ENCODE results near the gene TMPRSS11E. TPM values are rescaled to one million over a fixed set of nuclear protein-coding genes. Genes with fewer than 3 reads are reported as not detected.
"Not testable (repeated sequence)": the region's sequence is repeated elsewhere in the genome, so short reads cannot be mapped to it uniquely, and the experiment has no call there.

Gene TMPRSS11E
- not detected for total RNA-seq
- polyA plus RNA-seq = not detected
- long read RNA-seq, donor 1 = 0 reads
- long read RNA-seq, donor 2 = 0 reads
- long read RNA-seq, donor 3 = 0 reads

GRCh38 chr4:68447201-68447600 lies at the start of gene TMPRSS11E:
Gene TMPRSS11E (plus strand): TSS chr4:68447463. CDS start chr4:68447513, 50 bp downstream.
- no peak within 1 kb of the TSS for H3K27ac ChIP-seq

DNA sequence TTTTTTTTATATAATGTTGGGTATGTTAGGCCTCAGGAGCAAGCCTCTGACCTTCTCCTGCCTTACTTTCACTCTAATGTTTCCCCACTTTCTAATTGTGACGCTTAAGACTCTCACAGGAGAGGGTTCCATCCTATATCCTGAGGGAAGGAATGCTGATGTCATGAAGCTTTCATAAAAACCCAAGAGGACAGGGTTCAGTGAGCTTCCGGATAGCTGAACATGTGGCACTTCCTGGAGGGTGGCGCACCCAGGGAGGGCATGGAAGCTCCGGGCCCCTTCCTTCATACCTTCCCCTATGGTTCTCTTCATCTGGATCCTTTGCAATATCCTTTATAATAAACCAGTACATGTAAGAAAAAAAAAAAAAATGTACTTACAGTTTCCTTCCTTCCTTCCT lies 48.0 kb upstream of the TMPRSS11E start:
- 79 to 89% (median 83%) methylated on average over 4 of the region's 4 CpGs for WGBS, 4 donors
- DNase-seq (no peak), ATAC-seq (no peak)
- TF ChIP-seq POLR2A (IDR thresholded peaks at IDR 0.05) = no peak
- TF ChIP-seq, protein P1, sequence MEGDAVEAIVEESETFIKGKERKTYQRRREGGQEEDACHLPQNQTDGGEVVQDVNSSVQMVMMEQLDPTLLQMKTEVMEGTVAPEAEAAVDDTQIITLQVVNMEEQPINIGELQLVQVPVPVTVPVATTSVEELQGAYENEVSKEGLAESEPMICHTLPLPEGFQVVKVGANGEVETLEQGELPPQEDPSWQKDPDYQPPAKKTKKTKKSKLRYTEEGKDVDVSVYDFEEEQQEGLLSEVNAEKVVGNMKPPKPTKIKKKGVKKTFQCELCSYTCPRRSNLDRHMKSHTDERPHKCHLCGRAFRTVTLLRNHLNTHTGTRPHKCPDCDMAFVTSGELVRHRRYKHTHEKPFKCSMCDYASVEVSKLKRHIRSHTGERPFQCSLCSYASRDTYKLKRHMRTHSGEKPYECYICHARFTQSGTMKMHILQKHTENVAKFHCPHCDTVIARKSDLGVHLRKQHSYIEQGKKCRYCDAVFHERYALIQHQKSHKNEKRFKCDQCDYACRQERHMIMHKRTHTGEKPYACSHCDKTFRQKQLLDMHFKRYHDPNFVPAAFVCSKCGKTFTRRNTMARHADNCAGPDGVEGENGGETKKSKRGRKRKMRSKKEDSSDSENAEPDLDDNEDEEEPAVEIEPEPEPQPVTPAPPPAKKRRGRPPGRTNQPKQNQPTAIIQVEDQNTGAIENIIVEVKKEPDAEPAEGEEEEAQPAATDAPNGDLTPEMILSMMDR (IDR thresholded peaks at IDR 0.05) = no peak
- no peaks in the 10 kb centered on the region for H3K9me3 ChIP-seq
- no peaks in the 10 kb centered on the region for H3K4me1 ChIP-seq
- intact Hi-C loops (cut with DNase I) = no loop called here
- H3K27me3 ChIP-seq = peaks cover 0 to 3% (median 0%) of the 10 kb centered on the region in 9 donors
- H3K36me3 ChIP-seq = no peaks in the 10 kb centered on the region
- no peak overlapping the region for H3K4me3 ChIP-seq
- no peak overlapping the region for H3K27ac ChIP-seq

More at GRCh38 chr4:68447201-68447600, at the start of gene TMPRSS11E:
- DNase-seq = no peak
- no peak within 1 kb of the TSS for H3K4me3 ChIP-seq
- 64 to 78% (median 71%) methylated on average over 3 of the region's 3 CpGs for WGBS, 4 donors
- no peaks in the 10 kb centered on the region for H3K36me3 ChIP-seq
- no peaks in the 10 kb centered on the region for H3K4me1 ChIP-seq
- intact Hi-C loops (cut with DNase I) = no loop called here
- no peaks in the 10 kb centered on the region for H3K27me3 ChIP-seq
- no peak for ATAC-seq
- TF ChIP-seq POLR2A (IDR thresholded peaks at IDR 0.05) = no peak
- TF ChIP-seq, protein P1 (IDR thresholded peaks at IDR 0.05) = no peak
- H3K9me3 ChIP-seq = no peaks in the 10 kb centered on the region

DNA sequence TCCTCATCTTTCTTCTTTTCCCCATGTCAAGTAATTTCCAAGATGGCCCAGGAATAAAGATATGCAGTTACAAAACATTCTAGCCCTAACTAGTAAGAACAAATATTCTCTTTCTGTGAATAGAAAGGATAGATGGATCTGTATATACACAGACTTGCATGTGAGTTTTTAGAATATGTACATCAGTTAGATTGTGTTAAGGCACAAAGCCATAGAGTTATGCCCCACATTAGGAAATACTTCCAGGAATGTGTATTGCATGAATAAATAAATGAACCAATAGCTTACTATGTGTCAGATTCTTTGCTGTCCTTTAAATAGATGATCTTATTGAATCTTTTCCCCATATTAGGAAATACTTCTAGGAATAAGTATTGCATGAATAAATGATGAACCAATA lies 46.0 kb upstream of the TMPRSS11E start:
- H3K27ac ChIP-seq = no peak overlapping the region
- intact Hi-C loops (cut with DNase I) = no loop called here

GRCh38 chr4:68404153-68404552 lies 43.1 kb upstream of the TMPRSS11E start:
- Histone ChIP-seq H3K27me3 (peaks cover 0 to 11% (median 0%) of the 10 kb centered on the region in 9 donors), H3K4me3 (no peak overlapping the region), H3K27ac (no peak overlapping the region), H3K4me1 (no peaks in the 10 kb centered on the region), H3K36me3 (no peaks in the 10 kb centered on the region), H3K9me3 (no peaks in the 10 kb centered on the region)
- ATAC-seq (no peak), DNase-seq (no peak)
- TF ChIP-seq, protein P1 (IDR thresholded peaks at IDR 0.05) = no peak
- no peak for TF ChIP-seq POLR2A (IDR thresholded peaks at IDR 0.05)
- WGBS, 4 donors = 38 to 54% (median 43%) methylated on average over 2 of the region's 2 CpGs
- intact Hi-C loops (cut with DNase I) = no loop called here

More for the DNA sequence above, 46.0 kb upstream of the TMPRSS11E start:
- H3K4me3 ChIP-seq = no peak overlapping the region
- TF ChIP-seq, protein P1 (IDR thresholded peaks at IDR 0.05) = no peak
- no peak for TF ChIP-seq POLR2A (IDR thresholded peaks at IDR 0.05)
- H3K27me3 ChIP-seq = peaks cover 0 to 4% (median 0%) of the 10 kb centered on the region in 9 donors
- H3K9me3 ChIP-seq = no peaks in the 10 kb centered on the region
- no peaks in the 10 kb centered on the region for H3K4me1 ChIP-seq
- ATAC-seq = no peak
- H3K36me3 ChIP-seq = no peaks in the 10 kb centered on the region
- no peak for DNase-seq

DNA sequence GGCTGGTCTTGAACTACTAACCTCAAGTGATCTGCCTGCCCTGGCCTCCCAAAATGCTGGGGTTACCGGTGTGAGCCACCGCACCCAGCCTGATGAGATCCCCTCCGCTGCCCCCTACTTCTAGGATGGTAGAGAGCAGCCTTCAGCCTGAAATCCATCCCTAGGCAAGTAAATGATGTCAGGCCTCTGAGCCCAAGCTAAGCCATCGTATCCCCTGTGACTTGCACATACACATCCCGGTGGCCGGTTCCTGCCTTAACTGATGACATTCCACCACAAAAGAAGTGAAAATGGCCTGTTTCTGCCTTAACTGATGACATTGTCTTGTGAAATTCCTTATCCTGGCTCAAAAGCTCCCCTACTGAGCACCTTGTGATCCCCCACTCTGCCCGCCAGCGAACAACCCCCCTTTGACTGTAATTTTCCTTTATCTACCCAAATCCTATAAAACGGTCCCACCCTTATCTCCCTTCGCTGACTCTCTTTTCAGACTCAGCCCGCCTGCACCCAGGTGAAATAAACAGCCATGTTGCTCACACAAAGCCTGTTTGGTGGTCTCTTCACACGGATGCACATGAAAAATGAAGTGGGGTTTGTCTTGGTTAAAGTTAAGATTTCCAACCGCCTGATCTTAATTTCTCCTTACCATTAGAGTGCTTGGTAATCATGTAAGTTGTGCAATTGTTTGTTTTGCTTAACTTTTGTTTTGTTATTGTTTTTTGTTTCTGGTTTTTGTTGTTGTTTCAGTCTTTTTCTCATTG lies 41.4 kb upstream of the TMPRSS11E start:
- H3K27ac ChIP-seq; intact Hi-C loops (cut with DNase I); ATAC-seq; H3K4me3 ChIP-seq; H3K4me1 ChIP-seq; H3K9me3 ChIP-seq; DNase-seq; H3K36me3 ChIP-seq: not testable (repeated sequence)
- WGBS, 4 donors = 56 to 61% (median 60%) methylated on average over 13 of the region's 13 CpGs
- H3K27me3 ChIP-seq = peaks cover 0 to 16% (median 0%) of the 10 kb centered on the region in 9 donors

Data from heart left ventricle (tissue), 16 donors.